Measurements from ENCODE around the gene LHCGR.

Gene LHCGR

GRCh38 chr2:48790407-48791170 is 35.1 kb upstream of the LHCGR start:
- H3K4me3 ChIP-seq (ENCODE audit: low read depth in 1 of 2, low read length in 1 of 2) = no peak overlapping the region
- no peaks in the 10 kb centered on the region for H3K36me3 ChIP-seq
- no peaks in the 10 kb centered on the region for H3K4me1 ChIP-seq (ENCODE audit: control insufficient read depth in 1 of 2, insufficient read depth in 1 of 2, low read depth in 1 of 2, low read length in 1 of 2)
- no peak for TF ChIP-seq CTCF (IDR thresholded peaks at IDR 0.05)
- H3K9me3 ChIP-seq = no peaks in the 10 kb centered on the region
- H3K27ac ChIP-seq = no peak overlapping the region
- no peaks in the 10 kb centered on the region for H3K27me3 ChIP-seq

- Histone ChIP-seq H3K27me3 (no peaks in the 10 kb centered on the region), H3K9me3 (no peaks in the 10 kb centered on the region), H3K27ac (no peak overlapping the region), H3K4me3 (ENCODE audit: low read depth in 1 of 2, low read length in 1 of 2) (no peak overlapping the region), H3K36me3 (no peaks in the 10 kb centered on the region), H3K4me1 (ENCODE audit: control insufficient read depth in 1 of 2, insufficient read depth in 1 of 2, low read depth in 1 of 2, low read length in 1 of 2) (no peaks in the 10 kb centered on the region)
- no peak for TF ChIP-seq CTCF (IDR thresholded peaks at IDR 0.05)
These were observed 32.1 kb upstream of the LHCGR start for GRCh38 chr2:48787580-48787979.

GRCh38 chr2:48781366-48781765 is 25.8 kb upstream of the LHCGR start:
- no peaks in the 10 kb centered on the region for H3K9me3 ChIP-seq
- no peak for TF ChIP-seq CTCF (IDR thresholded peaks at IDR 0.05)
- H3K27me3 ChIP-seq = no peaks in the 10 kb centered on the region
- no peaks in the 10 kb centered on the region for H3K36me3 ChIP-seq
- H3K27ac ChIP-seq = no peak overlapping the region
- no peak overlapping the region for H3K4me3 ChIP-seq (ENCODE audit: low read depth in 1 of 2, low read length in 1 of 2)
- no peaks in the 10 kb centered on the region for H3K4me1 ChIP-seq (ENCODE audit: control insufficient read depth in 1 of 2, insufficient read depth in 1 of 2, low read depth in 1 of 2, low read length in 1 of 2)

GRCh38 chr2:48779019-48779716 is 23.6 kb upstream of the LHCGR start:
- TF ChIP-seq CTCF (IDR thresholded peaks at IDR 0.05) = no peak
- Histone ChIP-seq H3K4me3 (ENCODE audit: low read depth in 1 of 2, low read length in 1 of 2) (no peak overlapping the region), H3K27me3 (no peaks in the 10 kb centered on the region), H3K9me3 (no peaks in the 10 kb centered on the region), H3K36me3 (no peaks in the 10 kb centered on the region), H3K4me1 (ENCODE audit: control insufficient read depth in 1 of 2, insufficient read depth in 1 of 2, low read depth in 1 of 2, low read length in 1 of 2) (no peaks in the 10 kb centered on the region), H3K27ac (no peak overlapping the region)

GRCh38 chr2:48774251-48774650 is 18.7 kb upstream of the LHCGR start:
- H3K4me3 ChIP-seq (ENCODE audit: low read depth in 1 of 2, low read length in 1 of 2) = no peak overlapping the region
- no peak for TF ChIP-seq CTCF (IDR thresholded peaks at IDR 0.05)
- H3K36me3 ChIP-seq = no peaks in the 10 kb centered on the region
- no peaks in the 10 kb centered on the region for H3K27me3 ChIP-seq
- no peaks in the 10 kb centered on the region for H3K9me3 ChIP-seq
- H3K4me1 ChIP-seq (ENCODE audit: control insufficient read depth in 1 of 2, insufficient read depth in 1 of 2, low read depth in 1 of 2, low read length in 1 of 2) = no peaks in the 10 kb centered on the region
- no peak overlapping the region for H3K27ac ChIP-seq
